VCaP (cell line): ENCODE data around the gene SNX21.

ENCODE experiments used
- H3K27ac ChIP-seq: fragments of 450-650 bp; 2 replicates; pipeline ENCODE4 v1.5.1; 2017
- TF ChIP-seq, protein P1 (sequence below): fragments of 450-650 bp; conservative IDR thresholded peaks from 2 replicates; pipeline ENCODE4 v1.5.1; 2017; ENCODE audit warnings: mild to moderate bottlenecking, moderate library complexity

SNX21 gene

GRCh38 chr20:45817376-45818194, 16.0 kb upstream of the SNX21 start:
- TF ChIP-seq, protein P1, sequence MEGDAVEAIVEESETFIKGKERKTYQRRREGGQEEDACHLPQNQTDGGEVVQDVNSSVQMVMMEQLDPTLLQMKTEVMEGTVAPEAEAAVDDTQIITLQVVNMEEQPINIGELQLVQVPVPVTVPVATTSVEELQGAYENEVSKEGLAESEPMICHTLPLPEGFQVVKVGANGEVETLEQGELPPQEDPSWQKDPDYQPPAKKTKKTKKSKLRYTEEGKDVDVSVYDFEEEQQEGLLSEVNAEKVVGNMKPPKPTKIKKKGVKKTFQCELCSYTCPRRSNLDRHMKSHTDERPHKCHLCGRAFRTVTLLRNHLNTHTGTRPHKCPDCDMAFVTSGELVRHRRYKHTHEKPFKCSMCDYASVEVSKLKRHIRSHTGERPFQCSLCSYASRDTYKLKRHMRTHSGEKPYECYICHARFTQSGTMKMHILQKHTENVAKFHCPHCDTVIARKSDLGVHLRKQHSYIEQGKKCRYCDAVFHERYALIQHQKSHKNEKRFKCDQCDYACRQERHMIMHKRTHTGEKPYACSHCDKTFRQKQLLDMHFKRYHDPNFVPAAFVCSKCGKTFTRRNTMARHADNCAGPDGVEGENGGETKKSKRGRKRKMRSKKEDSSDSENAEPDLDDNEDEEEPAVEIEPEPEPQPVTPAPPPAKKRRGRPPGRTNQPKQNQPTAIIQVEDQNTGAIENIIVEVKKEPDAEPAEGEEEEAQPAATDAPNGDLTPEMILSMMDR = no peak
- no peak overlapping the region for H3K27ac ChIP-seq

- H3K27ac ChIP-seq = no peak overlapping the region
Measured at GRCh38 chr20:45818239-45818638, 15.4 kb upstream of the SNX21 start.

GRCh38 chr20:45819466-45819865, 14.1 kb upstream of the SNX21 start:
- TF ChIP-seq, protein P1 = no peak
- H3K27ac ChIP-seq = no peak overlapping the region

More at GRCh38 chr20:45818239-45818638, 15.4 kb upstream of the SNX21 start:
- TF ChIP-seq, protein P1 = no peak

GRCh38 chr20:45821947-45822346, 11.7 kb upstream of the SNX21 start:
- TF ChIP-seq, protein P1 = no peak
- H3K27ac ChIP-seq = no peak overlapping the region

DNA sequence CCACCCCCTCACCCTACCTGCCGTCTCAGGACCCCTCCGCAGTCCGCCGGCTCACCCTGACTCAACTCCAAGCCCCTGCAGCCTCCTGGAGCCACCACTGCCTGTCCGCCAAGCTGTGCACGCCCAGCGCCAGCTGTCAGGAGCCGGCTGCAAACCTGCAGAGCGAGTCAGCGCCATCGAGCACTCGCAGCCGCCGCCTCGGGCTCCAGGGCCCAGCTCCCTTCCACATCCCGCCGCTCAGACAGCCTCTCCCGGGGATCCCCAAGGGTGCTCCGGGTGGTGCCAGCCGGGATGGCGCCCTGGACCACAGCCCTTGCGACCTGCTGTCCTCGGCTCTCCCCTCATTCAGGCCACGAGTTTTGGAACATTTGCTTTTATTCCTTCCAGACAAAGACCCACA, 10.7 kb upstream of the SNX21 start:
- TF ChIP-seq, protein P1 = no peak
- H3K27ac ChIP-seq = peak overlapping the region; percentile 9; the same call in 1 of the 2 replicates

DNA sequence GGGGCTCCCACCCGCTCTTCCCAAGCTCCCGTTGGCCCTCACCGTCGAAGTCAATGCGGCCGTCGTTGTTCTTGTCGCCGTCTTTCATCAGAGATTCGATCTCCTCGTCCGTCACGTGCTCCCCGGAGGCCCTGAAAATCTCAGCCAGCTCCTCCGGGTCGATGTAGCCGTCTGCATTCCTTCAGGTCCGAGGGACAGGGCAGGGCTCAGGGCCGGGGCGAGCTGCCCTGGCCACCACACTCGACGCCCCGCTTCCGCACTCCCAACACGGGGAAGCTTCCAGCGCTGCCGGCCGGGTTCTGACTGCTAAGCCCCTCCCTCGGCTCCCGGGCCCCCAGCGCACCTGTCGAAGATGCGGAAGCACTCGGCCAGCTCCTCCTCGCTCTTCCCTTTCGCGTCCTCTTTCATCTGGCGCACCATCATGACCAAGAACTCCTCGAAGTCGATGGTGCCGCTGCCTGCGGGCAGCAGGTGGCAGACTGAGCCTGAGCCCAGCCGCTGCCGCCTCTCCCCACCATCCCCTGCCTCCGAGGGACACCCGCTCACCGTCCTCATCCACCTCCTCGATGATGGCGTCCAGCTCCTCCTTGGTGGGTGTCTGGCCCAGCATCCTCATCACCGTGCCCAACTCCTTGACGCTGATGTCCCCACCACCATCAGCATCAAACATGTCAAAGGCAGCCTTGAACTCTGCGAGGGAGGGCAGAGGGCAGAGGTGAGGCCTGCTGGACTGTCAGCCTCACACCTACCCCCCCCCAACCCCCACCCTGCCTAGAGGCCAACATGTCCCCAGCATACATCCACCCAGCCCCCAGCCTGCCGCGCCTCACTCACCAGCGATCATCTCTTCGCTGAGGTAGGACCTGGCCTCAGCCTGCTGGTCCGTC, 9.4 kb upstream of the SNX21 start:
- H3K27ac ChIP-seq = no peak overlapping the region
- TF ChIP-seq, protein P1 = peak; percentile 69

DNA sequence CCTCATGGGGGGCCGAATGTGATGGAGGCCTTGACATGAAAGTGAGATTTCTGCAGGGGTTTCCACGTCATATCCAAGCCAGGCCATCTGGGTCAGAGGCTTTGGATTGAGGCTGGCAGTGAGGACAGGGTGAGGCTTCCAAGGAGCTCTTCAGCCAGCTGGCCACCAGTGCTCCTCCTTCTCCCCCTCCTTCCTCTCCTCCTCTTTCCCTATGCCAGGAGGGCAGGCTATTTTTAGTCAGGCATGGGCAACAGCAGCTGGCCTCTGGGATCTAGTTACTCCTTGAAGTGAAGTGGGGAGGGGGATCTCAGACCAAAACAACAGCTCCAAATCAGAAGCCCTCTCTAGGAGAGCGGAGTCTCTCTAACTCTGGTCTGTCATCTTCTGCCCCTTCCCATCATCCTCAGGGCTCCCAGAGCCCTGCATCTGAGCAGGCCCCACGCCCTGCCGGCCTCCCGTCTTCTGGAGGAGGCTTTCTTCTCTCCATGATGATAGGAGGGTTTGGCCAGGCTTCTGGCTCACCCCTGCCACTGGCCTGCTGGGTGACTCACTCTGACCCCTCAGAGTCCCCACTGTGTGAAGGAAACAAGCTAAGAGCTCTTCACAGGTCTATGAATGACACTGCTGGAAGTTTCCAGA, 7.1 kb upstream of the SNX21 start:
- H3K27ac ChIP-seq = no peak overlapping the region
- TF ChIP-seq, protein P1 = no peak
